Measurements from ENCODE around the gene SMIM5. TPM values are rescaled to one million over a fixed set of nuclear protein-coding genes. Genes with fewer than 3 reads are reported as not detected.

Gene SMIM5
- total and polyA plus RNA-seq, 2 of the 13 experiments (the other 11 are each of a cell fraction or from before 2014, with no cell fraction given) = not detected

DNA sequence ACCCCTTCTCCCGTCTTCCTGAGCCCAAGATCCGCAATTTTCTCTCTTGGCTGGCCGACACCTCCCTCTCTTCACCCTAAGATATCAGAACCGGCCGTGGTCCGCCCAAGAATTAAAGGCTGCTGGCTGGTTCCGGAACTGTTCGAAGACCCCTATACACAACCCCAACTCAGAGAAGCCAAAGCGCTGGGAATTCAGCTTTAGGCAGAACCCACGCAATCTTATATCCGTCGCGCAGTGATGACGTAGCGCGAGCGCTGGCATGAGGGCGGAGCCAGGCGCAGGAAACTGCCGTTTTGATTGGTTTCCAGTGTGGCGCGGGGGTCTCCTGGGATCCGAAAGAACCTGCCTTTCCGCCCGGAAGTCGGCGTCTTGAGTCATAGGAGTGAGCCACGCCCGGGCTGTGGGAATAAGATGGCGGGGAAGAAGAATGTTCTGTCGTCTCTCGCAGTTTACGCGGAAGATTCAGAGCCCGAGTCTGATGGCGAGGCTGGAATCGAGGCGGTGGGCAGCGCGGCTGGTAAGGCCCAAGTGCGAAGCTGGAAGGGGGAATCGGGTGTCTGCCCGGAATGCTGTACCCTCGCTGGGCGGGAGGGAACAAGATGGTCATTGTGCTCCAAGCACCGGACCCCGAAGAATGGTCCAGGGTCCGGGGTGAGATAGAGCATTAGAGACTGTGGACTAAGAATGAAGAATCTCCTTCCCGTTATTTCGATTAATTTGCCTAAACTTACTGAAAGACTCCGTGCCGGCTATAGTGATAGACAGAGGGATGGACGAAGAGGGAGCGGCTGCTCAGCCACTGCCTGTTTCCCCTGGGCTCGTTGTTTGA, 33.9 kb downstream of the SMIM5 start, which contains the start of the genes RECQL5 and SAP30BP (continued):
- no peak for TF ChIP-seq RFX1 (IDR thresholded peaks at IDR 0.05)
- TF ChIP-seq STAG1 (CRISPR knock-in tag; IDR thresholded peaks at IDR 0.05) = no peak; the same call in 1 of the 2 replicates
- TF ChIP-seq TEAD2 (CRISPR knock-in tag; IDR thresholded peaks at IDR 0.05) = no peak
- TF ChIP-seq MED1 (CRISPR knock-in tag; IDR thresholded peaks at IDR 0.05) = peak; percentile 53; the same call in 1 of the 2 replicates
- TF ChIP-seq ZIK1 (CRISPR knock-in tag; IDR thresholded peaks at IDR 0.05; ENCODE audit: borderline replicate concordance, low read depth) = no peak
- 0 out of 2 replicates have a peak, but pooled peaks have one; percentile 30 for TF ChIP-seq AHDC1 (CRISPR knock-in tag; IDR thresholded peaks at IDR 0.05; ENCODE audit: borderline replicate concordance)
- TF ChIP-seq NR1H2 (CRISPR knock-in tag; IDR thresholded peaks at IDR 0.05; ENCODE audit: borderline replicate concordance, low read depth) = no peak; the same call in 1 of the 2 replicates
- no peak for TF ChIP-seq ZFP36L1 (CRISPR knock-in tag; IDR thresholded peaks at IDR 0.05)
- no peak for TF ChIP-seq ZNF549 (CRISPR knock-in tag; IDR thresholded peaks at IDR 0.05)
- no peak for TF ChIP-seq ZBTB49 (CRISPR knock-in tag; IDR thresholded peaks at IDR 0.05; ENCODE audit: borderline replicate concordance)
- TF ChIP-seq ZNF775 (CRISPR knock-in tag; IDR thresholded peaks at IDR 0.05; ENCODE audit: borderline replicate concordance) = no peak
- TF ChIP-seq ZNF280D (CRISPR knock-in tag; IDR thresholded peaks at IDR 0.05) = peak; percentile 19; the same call in 1 of the 2 replicates
- peak; percentile 62; the same call in 1 of the 2 replicates for TF ChIP-seq ZNF768 (CRISPR knock-in tag; IDR thresholded peaks at IDR 0.05)
- TF ChIP-seq TAF1 (CRISPR knock-in tag; IDR thresholded peaks at IDR 0.05) = peak; percentile 83
- TF ChIP-seq ATF5 (CRISPR knock-in tag; IDR thresholded peaks at IDR 0.05; ENCODE audit: low read depth) = no peak
- TF ChIP-seq ARNT2 (CRISPR knock-in tag; IDR thresholded peaks at IDR 0.05; ENCODE audit: low read depth) = no peak
- no peak for TF ChIP-seq KLF11 (CRISPR knock-in tag; IDR thresholded peaks at IDR 0.05)
- TF ChIP-seq PHF20 (CRISPR knock-in tag; IDR thresholded peaks at IDR 0.05) = peak; percentile 100

All from HepG2 (cell line).